Measurements from ENCODE around the gene RAPGEF2.

DNA sequence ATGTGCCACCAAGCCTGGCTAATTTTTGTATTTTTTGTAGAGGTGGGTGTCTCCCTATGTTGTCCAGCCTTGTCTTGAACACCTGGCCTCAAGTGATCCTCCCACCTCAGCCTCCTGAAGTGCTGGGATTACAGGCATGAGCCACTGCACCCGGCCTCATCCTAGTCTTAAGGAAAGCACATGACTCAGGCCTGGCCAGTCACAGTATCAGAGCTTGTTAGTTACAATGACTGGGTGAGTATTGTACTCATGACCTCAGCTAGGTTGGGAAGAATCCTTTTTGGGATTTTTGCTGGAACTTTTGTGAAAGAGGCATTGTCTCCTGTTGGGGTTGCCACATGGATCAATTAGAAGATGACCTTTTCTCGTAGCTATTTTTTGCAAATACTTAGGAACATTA is 292.8 kb downstream of the RAPGEF2 start:
- TF ChIP-seq, protein P1, sequence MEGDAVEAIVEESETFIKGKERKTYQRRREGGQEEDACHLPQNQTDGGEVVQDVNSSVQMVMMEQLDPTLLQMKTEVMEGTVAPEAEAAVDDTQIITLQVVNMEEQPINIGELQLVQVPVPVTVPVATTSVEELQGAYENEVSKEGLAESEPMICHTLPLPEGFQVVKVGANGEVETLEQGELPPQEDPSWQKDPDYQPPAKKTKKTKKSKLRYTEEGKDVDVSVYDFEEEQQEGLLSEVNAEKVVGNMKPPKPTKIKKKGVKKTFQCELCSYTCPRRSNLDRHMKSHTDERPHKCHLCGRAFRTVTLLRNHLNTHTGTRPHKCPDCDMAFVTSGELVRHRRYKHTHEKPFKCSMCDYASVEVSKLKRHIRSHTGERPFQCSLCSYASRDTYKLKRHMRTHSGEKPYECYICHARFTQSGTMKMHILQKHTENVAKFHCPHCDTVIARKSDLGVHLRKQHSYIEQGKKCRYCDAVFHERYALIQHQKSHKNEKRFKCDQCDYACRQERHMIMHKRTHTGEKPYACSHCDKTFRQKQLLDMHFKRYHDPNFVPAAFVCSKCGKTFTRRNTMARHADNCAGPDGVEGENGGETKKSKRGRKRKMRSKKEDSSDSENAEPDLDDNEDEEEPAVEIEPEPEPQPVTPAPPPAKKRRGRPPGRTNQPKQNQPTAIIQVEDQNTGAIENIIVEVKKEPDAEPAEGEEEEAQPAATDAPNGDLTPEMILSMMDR (IDR thresholded peaks at IDR 0.05): no peak
- TF ChIP-seq POLR2A (IDR thresholded peaks at IDR 0.05): no peak
